OCI-LY1 (cell line): ENCODE results near the gene RBM20.

Experiments used
- H2AFZ ChIP-seq: fragments of 200-600 bp; sonication (generic), shearing (Covaris generic); 2 replicates; pipeline ENCODE4 v1.6.0; 2014; ENCODE audit warnings: antibody characterized with exemption, mild to moderate bottlenecking, low read length
- H3F3A ChIP-seq: fragments of 200-600 bp; sonication (generic), shearing (Covaris generic); 2 replicates; pipeline ENCODE4 v1.6.0; 2014; ENCODE audit warnings: mild to moderate bottlenecking, antibody characterized with exemption, low read length, moderate library complexity; ENCODE audit not compliant: insufficient read depth
- H3K27ac ChIP-seq: fragments of 200-600 bp; sonication (generic); 2 replicates; pipeline ENCODE4 v1.5.1; 2014; ENCODE audit warnings: low read length, mixed run types, mild to moderate bottlenecking, low read depth; ENCODE audit not compliant: poor library complexity, severe bottlenecking
- H3K27me3 ChIP-seq: fragments of 200-600 bp; sonication (generic); 2 replicates; pipeline ENCODE4 v1.6.0; 2014; ENCODE audit warnings: antibody characterized with exemption, mild to moderate bottlenecking, low read length, moderate library complexity; ENCODE audit not compliant: insufficient read depth
- H3K36me3 ChIP-seq: fragments of 200-600 bp; sonication (generic); 2 replicates; pipeline ENCODE4 v1.6.1; 2014; ENCODE audit warnings: mild to moderate bottlenecking, antibody characterized with exemption, low read length, moderate library complexity, mixed read lengths; ENCODE audit not compliant: insufficient read depth
- H3K4me1 ChIP-seq: fragments of 200-600 bp; sonication (generic); 2 replicates; pipeline ENCODE4 v1.5.1; 2014; ENCODE audit warnings: mild to moderate bottlenecking, low read length, moderate library complexity; ENCODE audit not compliant: insufficient read depth, severe bottlenecking
- H3K4me2 ChIP-seq: fragments of 200-600 bp; sonication (generic), shearing (Covaris generic); 2 replicates; pipeline ENCODE4 v1.6.1; 2014; ENCODE audit warnings: low read length
- H3K4me3 ChIP-seq: fragments of 200-600 bp; sonication (generic); 2 replicates; pipeline ENCODE4 v1.5.1; 2014; ENCODE audit warnings: low read length, low read depth, mild to moderate bottlenecking, mixed read lengths; ENCODE audit not compliant: poor library complexity, severe bottlenecking
- H3K79me2 ChIP-seq: fragments of 200-600 bp; shearing (Covaris generic); 2 replicates; pipeline ENCODE4 v1.6.1; 2016; ENCODE audit warnings: mixed run types, low read length, mixed read lengths; ENCODE audit not compliant: insufficient read depth
- H3K9ac ChIP-seq: fragments of 200-600 bp; sonication (generic), shearing (Covaris generic); 2 replicates; pipeline ENCODE4 v1.6.1; 2014; ENCODE audit warnings: mild to moderate bottlenecking, low read length, mixed read lengths
- H3K9me2 ChIP-seq: fragments of 200-600 bp; sonication (generic), shearing (Covaris generic); 2 replicates; pipeline ENCODE4 v1.6.1; 2014; ENCODE audit warnings: low read depth, mild to moderate bottlenecking, low read length, mixed read lengths
- H3K9me3 ChIP-seq: fragments of 200-600 bp; shearing (Covaris generic); 2 replicates; pipeline ENCODE4 v1.6.1; 2014; ENCODE audit warnings: low read length, mixed read lengths
- H4K20me1 ChIP-seq: fragments of 200-600 bp; sonication (generic), shearing (Covaris generic); 2 replicates; pipeline ENCODE4 v1.6.0; 2016; ENCODE audit warnings: mild to moderate bottlenecking, low read length; ENCODE audit not compliant: insufficient read depth
- EZH2 ChIP-seq: fragments of 200-600 bp; sonication (generic), shearing (Covaris generic); IDR thresholded peaks from 2 replicates; pipeline ENCODE4 v1.8.0; 2017; ENCODE audit warnings: borderline replicate concordance, mixed run types, mild to moderate bottlenecking, antibody characterized with exemption, low read length, moderate library complexity, mixed read lengths
- TF ChIP-seq, protein P1 (sequence below): fragments of 200-600 bp; sonication (generic), shearing (Covaris generic); IDR thresholded peaks from 2 replicates; pipeline ENCODE4 v1.5.1; 2017; ENCODE audit warnings: mild to moderate bottlenecking, antibody characterized with exemption, low read length, moderate library complexity, mixed read lengths

RBM20 gene

DNA sequence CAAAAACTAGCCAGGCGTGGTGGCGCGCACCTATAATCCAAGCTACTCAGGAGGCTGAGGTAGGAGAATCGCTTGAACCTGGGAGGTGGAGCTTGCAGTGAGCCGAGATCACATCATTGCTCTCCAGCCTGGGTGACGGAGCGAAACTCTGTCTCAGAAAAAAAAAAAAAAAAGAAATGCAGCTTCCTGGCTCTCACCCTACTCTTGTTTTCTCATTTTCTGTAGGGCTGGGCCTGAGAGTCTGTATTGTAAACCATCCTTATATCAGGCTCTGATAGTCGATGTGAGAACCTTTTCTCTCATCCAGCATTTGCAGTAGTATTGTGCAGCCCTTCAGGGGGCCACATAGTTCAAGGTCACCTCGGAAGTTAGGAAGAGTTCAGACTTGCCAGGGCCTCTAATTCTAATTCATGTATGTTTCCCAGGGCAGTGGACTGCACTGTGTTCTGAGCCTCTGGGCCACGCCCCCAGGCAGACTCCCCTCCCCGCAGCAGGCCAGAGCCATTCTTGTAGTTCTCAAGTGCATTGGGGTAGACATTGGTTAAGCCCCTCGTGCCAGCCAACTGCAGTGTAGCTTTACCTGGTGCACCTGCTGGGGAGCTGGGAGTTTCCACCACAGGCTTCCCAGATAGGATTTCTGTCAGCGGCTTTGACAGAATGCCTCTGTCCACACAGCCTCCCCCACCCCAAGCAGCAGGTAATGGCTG, 189.3 kb downstream of the RBM20 start:
- Histone ChIP-seq H3K36me3 (no peaks in the 10 kb centered on the region), H2AFZ (no peak overlapping the region), H3K27me3 (no peaks in the 10 kb centered on the region), H3K4me2 (no peak overlapping the region), H3K9ac (peak overlapping the region; percentile 33; the same call in 1 of the 2 replicates), H3K27ac (peak overlapping the region; percentile 79), H3K9me2 (no peaks in the 10 kb centered on the region), H3K79me2 (no peaks in the 10 kb centered on the region), H3K4me1 (peaks cover 66% of the 10 kb centered on the region), H3K9me3 (no peaks in the 10 kb centered on the region), H3K4me3 (no peak overlapping the region), H4K20me1 (no peaks in the 10 kb centered on the region), H3F3A (no peaks in the 10 kb centered on the region)
- TF ChIP-seq EZH2, result no peak
- TF ChIP-seq, protein P1, sequence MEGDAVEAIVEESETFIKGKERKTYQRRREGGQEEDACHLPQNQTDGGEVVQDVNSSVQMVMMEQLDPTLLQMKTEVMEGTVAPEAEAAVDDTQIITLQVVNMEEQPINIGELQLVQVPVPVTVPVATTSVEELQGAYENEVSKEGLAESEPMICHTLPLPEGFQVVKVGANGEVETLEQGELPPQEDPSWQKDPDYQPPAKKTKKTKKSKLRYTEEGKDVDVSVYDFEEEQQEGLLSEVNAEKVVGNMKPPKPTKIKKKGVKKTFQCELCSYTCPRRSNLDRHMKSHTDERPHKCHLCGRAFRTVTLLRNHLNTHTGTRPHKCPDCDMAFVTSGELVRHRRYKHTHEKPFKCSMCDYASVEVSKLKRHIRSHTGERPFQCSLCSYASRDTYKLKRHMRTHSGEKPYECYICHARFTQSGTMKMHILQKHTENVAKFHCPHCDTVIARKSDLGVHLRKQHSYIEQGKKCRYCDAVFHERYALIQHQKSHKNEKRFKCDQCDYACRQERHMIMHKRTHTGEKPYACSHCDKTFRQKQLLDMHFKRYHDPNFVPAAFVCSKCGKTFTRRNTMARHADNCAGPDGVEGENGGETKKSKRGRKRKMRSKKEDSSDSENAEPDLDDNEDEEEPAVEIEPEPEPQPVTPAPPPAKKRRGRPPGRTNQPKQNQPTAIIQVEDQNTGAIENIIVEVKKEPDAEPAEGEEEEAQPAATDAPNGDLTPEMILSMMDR, result no peak

DNA sequence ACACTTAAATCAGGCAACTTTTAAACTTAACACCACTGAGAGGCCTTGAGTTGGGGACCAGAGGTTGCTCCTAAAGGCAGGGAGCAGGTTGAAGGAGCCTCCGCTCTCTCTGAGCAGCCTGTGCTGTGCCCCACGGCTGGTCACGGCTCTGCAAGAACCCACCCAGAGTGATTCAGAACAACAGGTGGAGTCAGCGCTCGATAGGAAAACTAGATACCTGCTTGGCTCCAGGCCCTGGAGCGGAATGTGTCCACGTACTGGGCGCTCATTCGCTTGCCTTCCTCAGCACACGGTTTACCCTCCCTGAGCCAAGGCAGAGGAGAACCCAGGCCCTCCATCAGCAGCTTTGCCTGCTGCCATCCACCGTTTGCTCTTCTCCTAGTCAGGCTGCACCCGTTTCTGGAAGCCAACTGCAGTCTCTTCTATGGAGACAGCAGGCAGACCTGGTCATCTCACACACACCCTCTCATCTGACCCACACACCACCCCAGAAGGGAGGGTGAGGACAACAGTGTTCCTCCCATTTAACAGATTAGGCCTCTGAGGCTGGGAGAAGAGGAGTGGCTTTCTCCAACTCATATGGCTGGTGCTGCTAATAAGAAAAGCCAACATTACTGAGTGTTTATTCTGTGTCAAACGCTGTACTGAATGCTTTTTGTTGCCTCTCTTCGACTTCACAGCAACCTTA, 189.9 kb downstream of the RBM20 start:
- Histone ChIP-seq H3K79me2 (no peaks in the 10 kb centered on the region), H3K36me3 (no peaks in the 10 kb centered on the region), H3K9me2 (no peaks in the 10 kb centered on the region), H3K27ac (peak overlapping the region; percentile 79), H3K4me3 (no peak overlapping the region), H4K20me1 (no peaks in the 10 kb centered on the region), H3K9ac (peak overlapping the region; percentile 33; the same call in 1 of the 2 replicates), H3F3A (no peaks in the 10 kb centered on the region), H3K4me1 (peaks cover 66% of the 10 kb centered on the region), H2AFZ (0 out of 2 replicates have a peak overlapping the region, but pooled peaks have one; percentile 69), H3K4me2 (peak overlapping the region; percentile 3; the same call in 1 of the 2 replicates), H3K27me3 (no peaks in the 10 kb centered on the region), H3K9me3 (no peaks in the 10 kb centered on the region)
- TF ChIP-seq EZH2, result no peak
- TF ChIP-seq, protein P1, result no peak

DNA sequence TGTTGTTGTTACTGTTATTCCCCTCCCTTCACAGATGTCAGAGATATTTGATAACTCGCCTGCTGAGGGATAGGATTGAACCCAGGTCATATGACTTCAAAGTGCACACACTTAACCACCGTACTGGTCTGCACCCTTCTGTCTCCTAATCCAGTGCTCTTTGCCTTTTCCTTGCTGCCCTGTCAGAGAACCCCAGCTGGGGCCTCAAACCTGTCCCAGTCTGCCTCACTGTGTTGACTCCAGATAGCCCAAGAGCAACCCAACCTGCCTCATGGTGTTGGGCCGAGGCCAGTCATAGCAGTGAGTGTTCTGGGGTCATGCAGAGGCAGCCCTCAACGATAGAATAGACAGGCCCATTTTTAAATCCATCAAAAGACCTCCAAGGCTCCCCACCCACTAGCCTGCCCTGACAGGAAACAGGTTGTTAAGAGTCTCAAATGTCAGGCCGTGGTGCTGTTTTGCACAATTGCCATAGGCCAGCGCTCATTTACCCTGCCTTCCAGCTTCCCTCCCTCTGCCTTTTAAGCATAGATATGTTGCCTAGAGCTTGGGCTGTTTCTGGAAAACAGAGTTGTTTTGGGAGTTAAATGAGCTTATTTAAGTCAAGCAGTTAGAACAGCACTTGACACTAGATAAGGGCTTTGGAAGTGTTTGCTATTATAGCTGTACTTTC, 190.6 kb downstream of the RBM20 start:
- Histone ChIP-seq H3K4me3 (no peak overlapping the region), H2AFZ (0 out of 2 replicates have a peak overlapping the region, but pooled peaks have one; percentile 69), H4K20me1 (no peaks in the 10 kb centered on the region), H3K9me2 (no peaks in the 10 kb centered on the region), H3K27ac (peak overlapping the region; percentile 79), H3F3A (no peaks in the 10 kb centered on the region), H3K9me3 (no peaks in the 10 kb centered on the region), H3K27me3 (no peaks in the 10 kb centered on the region), H3K36me3 (no peaks in the 10 kb centered on the region), H3K79me2 (no peaks in the 10 kb centered on the region), H3K4me1 (peaks cover 68% of the 10 kb centered on the region), H3K9ac (peak overlapping the region; percentile 33; the same call in 1 of the 2 replicates), H3K4me2 (peak overlapping the region; percentile 3; the same call in 1 of the 2 replicates)
- no peak for TF ChIP-seq EZH2
- TF ChIP-seq, protein P1, result no peak; the same call in 1 of the 2 replicates
